Type B pancreatic cell (in vitro differentiated cells): ENCODE data around the gene ABLIM2. TPM values are rescaled to one million over a fixed set of nuclear protein-coding genes. Genes with fewer than 3 reads are reported as not detected.
A peak's percentile ranks its signal among the peaks of the same experiment; 100 is the strongest.

Experiments used
- DNase-seq: peaks from one replicate; pipeline ENCODE4 v3.0.0; 2021; ENCODE audit warnings: mixed read lengths; ENCODE audit not compliant: unreplicated experiment; ENCODE audit errors: extremely low spot score
- H3K27ac Mint-ChIP-seq: 2 replicates; pipeline ENCODE4 v1.8.0; 2021; ENCODE audit warnings: mild to moderate bottlenecking, mixed read lengths
- H3K27me3 Mint-ChIP-seq: 2 replicates; pipeline ENCODE4 v1.8.0; 2021; ENCODE audit warnings: mixed read lengths
- H3K36me3 Mint-ChIP-seq: 2 replicates; pipeline ENCODE4 v1.8.0; 2021; ENCODE audit warnings: mixed read lengths
- H3K4me1 Mint-ChIP-seq: one replicate; pipeline ENCODE4 v1.8.0; 2021; ENCODE audit warnings: mixed read lengths; ENCODE audit not compliant: unreplicated experiment
- H3K4me3 Mint-ChIP-seq: 2 replicates; pipeline ENCODE4 v1.8.0; 2021; ENCODE audit warnings: mild to moderate bottlenecking, mixed read lengths
- H3K9me3 Mint-ChIP-seq: 2 replicates; pipeline ENCODE4 v1.8.0; 2021; ENCODE audit warnings: mixed read lengths
- CTCF ChIP-seq: fragments of 200-600 bp; sonication (generic); conservative IDR thresholded peaks from 2 replicates; pipeline ENCODE4 v1.5.0; 2021; ENCODE audit warnings: antibody characterized with exemption, mild to moderate bottlenecking
- total RNA-seq: library from RNA; stranded (reverse); gene quantifications from 2 replicates; pipeline ENCODE4 v1.2.1, GENCODE V29; 2021; ENCODE audit warnings: low replicate concordance

The ABLIM2 gene
- total RNA-seq, 1 donor from 2014 or later = 2.6 TPM

DNA sequence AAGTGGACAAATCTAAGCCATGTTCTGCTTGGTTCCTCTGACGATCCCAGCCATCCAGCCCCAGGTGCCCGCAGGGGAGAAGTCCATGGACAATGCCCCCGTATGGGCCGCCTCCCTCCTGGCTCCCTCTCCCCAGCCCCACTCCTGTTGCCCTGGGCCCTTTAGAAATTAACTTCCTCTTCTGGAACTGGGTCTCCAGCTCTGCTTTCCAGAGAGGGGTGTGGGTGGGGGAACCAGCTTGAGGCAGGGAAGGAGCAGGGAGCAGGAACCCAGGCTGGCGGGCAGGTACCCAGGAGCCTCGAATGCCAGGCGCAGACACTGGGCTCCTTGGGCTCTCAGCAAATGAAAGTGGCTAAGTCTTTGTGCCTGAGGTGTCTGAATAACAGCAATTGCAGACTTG, 12.7 kb upstream of the ABLIM2 start:
- H3K27ac Mint-ChIP-seq = no peak overlapping the region
- peaks cover 10% of the 10 kb centered on the region for H3K4me1 Mint-ChIP-seq
- peaks cover 7% of the 10 kb centered on the region for H3K27me3 Mint-ChIP-seq
- no peaks in the 10 kb centered on the region for H3K36me3 Mint-ChIP-seq
- H3K9me3 Mint-ChIP-seq = peaks cover 14% of the 10 kb centered on the region
- TF ChIP-seq CTCF = no peak
- H3K4me3 Mint-ChIP-seq = no peak overlapping the region
- DNase-seq = no peak

- H3K27ac Mint-ChIP-seq = no peak overlapping the region
- peaks cover 14% of the 10 kb centered on the region for H3K9me3 Mint-ChIP-seq
- no peak overlapping the region for H3K4me3 Mint-ChIP-seq
- no peak for TF ChIP-seq CTCF
- H3K4me1 Mint-ChIP-seq = peaks cover 10% of the 10 kb centered on the region
- H3K36me3 Mint-ChIP-seq = no peaks in the 10 kb centered on the region
- peaks cover 11% of the 10 kb centered on the region for H3K27me3 Mint-ChIP-seq
- no peak for DNase-seq
These were observed 11.7 kb upstream of the ABLIM2 start for GRCh38 chr4:8170341-8170740.

GRCh38 chr4:8169763-8170162, 11.2 kb upstream of the ABLIM2 start:
- H3K4me3 Mint-ChIP-seq = no peak overlapping the region
- peaks cover 15% of the 10 kb centered on the region for H3K27me3 Mint-ChIP-seq
- no peak for DNase-seq
- no peak overlapping the region for H3K27ac Mint-ChIP-seq
- no peaks in the 10 kb centered on the region for H3K36me3 Mint-ChIP-seq
- peaks cover 14% of the 10 kb centered on the region for H3K9me3 Mint-ChIP-seq
- no peak for TF ChIP-seq CTCF
- H3K4me1 Mint-ChIP-seq = peaks cover 10% of the 10 kb centered on the region

DNA sequence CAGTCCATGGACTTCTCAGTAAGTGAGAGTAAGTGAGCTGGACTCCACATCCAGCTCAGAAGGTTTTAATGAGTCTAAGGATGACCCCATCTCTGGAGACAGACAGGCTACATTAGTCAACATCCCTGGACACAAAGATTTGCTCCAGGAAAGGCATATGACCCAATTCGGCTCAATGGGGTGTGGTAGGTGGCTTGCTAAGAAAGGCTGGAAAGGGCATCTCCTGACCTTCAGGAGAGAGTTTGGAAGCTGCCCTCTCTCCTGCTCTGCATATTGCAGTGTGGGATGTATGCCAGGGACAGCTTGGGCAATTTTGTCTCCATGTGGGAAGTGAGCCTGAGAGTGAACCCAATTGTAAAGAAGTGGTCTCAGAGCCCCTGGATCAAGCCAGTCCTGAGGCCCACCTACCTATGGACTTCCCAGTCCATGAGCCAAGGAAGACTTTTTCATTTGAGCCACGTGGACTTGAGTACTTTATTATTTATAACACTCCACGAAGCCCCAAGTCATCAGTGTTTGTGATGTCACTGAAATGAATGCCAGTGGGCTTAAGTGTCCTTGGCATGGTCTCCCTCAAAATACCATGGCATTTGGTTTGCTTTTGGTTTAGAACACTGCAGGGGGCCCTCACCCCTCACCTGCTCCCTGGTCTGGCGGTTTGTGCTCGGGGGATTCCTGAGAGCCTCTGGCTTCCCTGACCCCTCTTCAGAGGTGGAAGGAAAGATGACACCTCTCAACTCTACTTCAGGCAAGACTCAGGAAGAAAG, 10.4 kb upstream of the ABLIM2 start:
- Mint-ChIP-seq H3K4me3 (no peak overlapping the region), H3K9me3 (peaks cover 14% of the 10 kb centered on the region), H3K36me3 (no peaks in the 10 kb centered on the region), H3K4me1 (peaks cover 10% of the 10 kb centered on the region), H3K27me3 (peaks cover 15% of the 10 kb centered on the region), H3K27ac (no peak overlapping the region)
- no peak for TF ChIP-seq CTCF
- DNase-seq = no peak

DNA sequence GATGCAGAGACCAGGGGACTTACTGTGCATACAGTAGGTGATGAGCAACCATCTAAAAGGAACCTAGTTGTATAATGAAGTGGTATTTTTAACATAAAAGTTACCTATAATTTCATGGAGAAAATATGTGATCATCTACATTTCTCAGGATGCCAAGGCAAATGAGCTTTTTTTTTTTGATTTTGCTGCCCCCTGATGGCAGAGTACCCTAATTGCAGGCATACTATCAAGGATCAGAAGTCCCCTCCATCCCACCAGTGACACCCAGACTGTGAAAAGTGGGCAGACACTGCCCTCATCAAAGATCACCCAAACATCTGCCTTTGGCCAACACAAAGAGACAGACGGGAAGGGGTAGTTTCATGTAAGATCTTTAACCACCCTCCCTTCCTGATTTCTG, 9.6 kb upstream of the ABLIM2 start:
- Mint-ChIP-seq H3K27me3 (peaks cover 15% of the 10 kb centered on the region), H3K36me3 (no peaks in the 10 kb centered on the region), H3K4me3 (no peak overlapping the region), H3K4me1 (peaks cover 10% of the 10 kb centered on the region), H3K9me3 (peaks cover 14% of the 10 kb centered on the region), H3K27ac (peak overlapping the region; percentile 76)
- peak; percentile 76 for TF ChIP-seq CTCF
- no peak for DNase-seq
